Gastrocnemius medialis (tissue), 4 donors: ENCODE results near the gene LHPP. TPM values are rescaled to one million over a fixed set of nuclear protein-coding genes. Genes with fewer than 3 reads are reported as not detected.
"Not testable (repeated sequence)": the region's sequence is repeated elsewhere in the genome, so short reads cannot be mapped to it uniquely, and the experiment has no call there.

ENCODE experiments used
- ATAC-seq, 2 donors: fragments of 150-250 bp; one replicate each; pipeline ENCODE4 v1.9.1; 2016
- DNase-seq, 2 donors: peaks; one replicate each; pipeline ENCODE4 v3.0.0-alpha.2; 2019
- H3K27ac ChIP-seq, 4 donors: fragments of 200-600 bp; sonication (generic); 1 replicate in 1 of 4; 2 replicates in 3 of 4; pipeline ENCODE4 v1.5.1; 2016 to 2018; ENCODE audit warnings: mild to moderate bottlenecking in 2 of 4, moderate library complexity in 1 of 4
- H3K27me3 ChIP-seq, 3 donors: fragments of 200-600 bp; sonication (generic) in 2 of 3; 1 replicate in 1 of 3; 2 replicates in 2 of 3; pipeline versions ENCODE4 v1.5.1 to v1.6.0; 2016 to 2019; ENCODE audit warnings: mild to moderate bottlenecking in 1 of 3, moderate library complexity in 1 of 3
- H3K36me3 ChIP-seq, 2 donors: fragments of 200-600 bp; sonication (generic) in 1 of 2; one replicate each; pipeline ENCODE4 v1.5.1; 2017 to 2018
- H3K4me1 ChIP-seq, 2 donors: fragments of 200-600 bp; sonication (generic) in 1 of 2; one replicate each; pipeline ENCODE4 v1.5.1; 2016 to 2017; ENCODE audit warnings: mild to moderate bottlenecking in 2 of 2
- H3K4me3 ChIP-seq, 4 donors: fragments of 200-600 bp; sonication (generic) in 3 of 4; 1 replicate in 1 of 4; 2 replicates in 3 of 4; pipeline ENCODE4 v1.5.1; 2016 to 2019; ENCODE audit warnings: mild to moderate bottlenecking in 2 of 4
- H3K9me3 ChIP-seq, 3 donors: fragments of 200-600 bp; sonication (generic) in 2 of 3; 1 replicate in 1 of 3; 2 replicates in 2 of 3; pipeline ENCODE4 v1.5.1; 2016 to 2019
- POLR2A ChIP-seq, 2 donors: fragments of 450-650 bp; IDR thresholded peaks; one replicate each; pipeline ENCODE4 v1.6.1; 2017; ENCODE audit warnings: antibody characterized with exemption in 2 of 2, mild to moderate bottlenecking in 2 of 2, moderate library complexity in 2 of 2
- in situ Hi-C, 4 donors: fragments of 200-750 bp; cut with MboI; loops; one replicate each; pipeline versions ENCODE4 v1.15.0 to v1.8.0; 2017; ENCODE audit warnings: low sequenced_read_pairs in 4 of 4
- intact Hi-C: fragments of 100-400 bp; cut with DNase I; formaldehyde crosslinking; loops from one replicate; pipeline ENCODE4 v1.15.1; 2023; ENCODE audit warnings: low total_unique reads
- total RNA-seq, 4 donors: library from RNA; depleted of rRNA; stranded (reverse); fragments of >200 nt; gene quantifications; one replicate each; pipeline versions ENCODE4 v1.1.0 to v1.2.3, GENCODE V29; 2016
- TF ChIP-seq, protein P1 (sequence below), 5 experiments: fragments of 450-650 bp in 3 of 5; fragments of 200-600 bp in 2 of 5; sonication (generic) in 2 of 5; IDR thresholded peaks in 4 of 5; conservative IDR thresholded peaks in 1 of 5; 1 replicate in 4 of 5; 2 replicates in 1 of 5; pipeline ENCODE4 v1.5.1; 2016 to 2019; ENCODE audit warnings: antibody characterized with exemption in 5 of 5, mild to moderate bottlenecking in 3 of 5, moderate library complexity in 3 of 5

The LHPP gene
- total RNA-seq, 4 donors from 2014 or later = 4.9 to 16.0 (median 12.2) TPM

DNA sequence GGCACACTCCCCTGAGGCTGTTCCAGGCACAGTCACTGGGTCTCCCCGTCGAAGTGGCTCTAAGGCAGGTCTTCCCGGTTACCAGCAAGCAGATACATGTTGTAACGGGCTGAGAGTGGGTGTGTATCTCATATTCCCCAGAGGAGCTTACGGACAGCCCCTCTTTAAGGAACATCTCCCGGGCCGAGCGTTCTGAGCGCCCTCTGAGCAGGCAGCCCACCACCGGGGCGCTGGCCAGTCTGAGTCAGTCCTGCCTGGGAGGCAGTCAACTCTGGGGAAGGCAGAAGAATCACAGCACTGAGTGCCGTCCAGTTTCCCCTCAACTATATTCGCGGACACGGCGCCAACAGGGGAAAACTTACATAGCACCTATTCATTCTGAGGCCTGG is 117.4 kb downstream of the LHPP start:
- peak; percentile 14 to 21 for ATAC-seq
- no peaks in the 10 kb centered on the region for H3K9me3 ChIP-seq
- H3K36me3 ChIP-seq = no peaks in the 10 kb centered on the region
- no peaks in the 10 kb centered on the region for H3K27me3 ChIP-seq
- H3K4me3 ChIP-seq = no peak overlapping the region
- intact Hi-C loops = no loop called here
- no peak overlapping the region for H3K27ac ChIP-seq
- TF ChIP-seq, protein P1, sequence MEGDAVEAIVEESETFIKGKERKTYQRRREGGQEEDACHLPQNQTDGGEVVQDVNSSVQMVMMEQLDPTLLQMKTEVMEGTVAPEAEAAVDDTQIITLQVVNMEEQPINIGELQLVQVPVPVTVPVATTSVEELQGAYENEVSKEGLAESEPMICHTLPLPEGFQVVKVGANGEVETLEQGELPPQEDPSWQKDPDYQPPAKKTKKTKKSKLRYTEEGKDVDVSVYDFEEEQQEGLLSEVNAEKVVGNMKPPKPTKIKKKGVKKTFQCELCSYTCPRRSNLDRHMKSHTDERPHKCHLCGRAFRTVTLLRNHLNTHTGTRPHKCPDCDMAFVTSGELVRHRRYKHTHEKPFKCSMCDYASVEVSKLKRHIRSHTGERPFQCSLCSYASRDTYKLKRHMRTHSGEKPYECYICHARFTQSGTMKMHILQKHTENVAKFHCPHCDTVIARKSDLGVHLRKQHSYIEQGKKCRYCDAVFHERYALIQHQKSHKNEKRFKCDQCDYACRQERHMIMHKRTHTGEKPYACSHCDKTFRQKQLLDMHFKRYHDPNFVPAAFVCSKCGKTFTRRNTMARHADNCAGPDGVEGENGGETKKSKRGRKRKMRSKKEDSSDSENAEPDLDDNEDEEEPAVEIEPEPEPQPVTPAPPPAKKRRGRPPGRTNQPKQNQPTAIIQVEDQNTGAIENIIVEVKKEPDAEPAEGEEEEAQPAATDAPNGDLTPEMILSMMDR (IDR thresholded peaks at IDR 0.05 in 4 of 5, conservative IDR thresholded peaks at IDR 0.05 in 1 of 5) = no peak
- no peak for TF ChIP-seq POLR2A (IDR thresholded peaks at IDR 0.05)
- in situ Hi-C loops = no loop called here
- H3K4me1 ChIP-seq = no peaks in the 10 kb centered on the region
- DNase-seq = no peak

DNA sequence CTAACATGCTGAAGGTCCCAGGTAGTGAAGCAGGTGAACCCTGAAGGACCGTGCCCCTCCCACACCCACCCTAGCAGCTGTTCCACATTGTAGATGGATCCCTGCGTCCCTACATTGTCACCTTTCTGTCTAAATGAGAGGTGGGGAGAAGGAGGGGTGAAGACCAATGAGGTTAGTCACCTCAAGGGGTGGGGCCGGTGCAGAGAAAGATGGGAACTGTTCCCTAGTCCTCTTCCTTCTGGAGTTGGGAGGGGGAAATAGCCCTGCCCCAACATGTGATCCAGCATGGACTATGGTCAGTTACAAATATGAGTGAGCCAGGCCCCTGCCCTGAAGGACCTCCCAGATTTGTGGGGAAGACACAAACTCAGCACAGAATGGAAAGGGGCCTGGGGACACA is 124.5 kb downstream of the LHPP start:
- intact Hi-C loops (no loop called here), in situ Hi-C loops (no loop called here)
- TF ChIP-seq, protein P1 (IDR thresholded peaks at IDR 0.05 in 4 of 5, conservative IDR thresholded peaks at IDR 0.05 in 1 of 5) = no peak
- no peak for TF ChIP-seq POLR2A (IDR thresholded peaks at IDR 0.05)
- Histone ChIP-seq H3K27me3 (no peaks in the 10 kb centered on the region), H3K9me3 (no peaks in the 10 kb centered on the region), H3K27ac (no peak overlapping the region), H3K36me3 (no peaks in the 10 kb centered on the region), H3K4me1 (peaks cover 14 to 20% of the 10 kb centered on the region in 2 donors), H3K4me3 (no peak overlapping the region)
- DNase-seq (no peak), ATAC-seq (no peak)

DNA sequence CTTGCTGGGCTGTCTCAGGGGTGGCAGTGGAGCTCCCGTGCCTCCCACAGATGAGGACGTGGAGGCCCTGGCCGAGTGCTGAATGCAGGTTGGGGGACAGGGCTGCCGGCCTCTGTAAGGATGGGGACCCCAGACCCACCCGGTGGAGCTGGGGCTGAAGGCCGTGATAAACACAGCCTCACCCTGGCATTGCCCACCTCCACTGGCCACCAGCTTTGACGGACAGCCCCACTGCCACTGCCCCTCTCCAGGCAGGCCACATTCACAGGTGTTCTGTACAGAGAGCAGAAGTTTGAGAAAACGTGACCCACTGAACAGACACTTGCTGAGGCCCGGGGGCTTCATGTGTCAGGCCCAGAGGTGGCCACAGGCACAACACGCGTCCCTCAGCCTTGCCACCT is 126.2 kb downstream of the LHPP start:
- H3K36me3 ChIP-seq = no peaks in the 10 kb centered on the region
- no peak overlapping the region for H3K27ac ChIP-seq
- ATAC-seq = no peak
- no peak for TF ChIP-seq POLR2A (IDR thresholded peaks at IDR 0.05)
- TF ChIP-seq, protein P1 (IDR thresholded peaks at IDR 0.05 in 4 of 5, conservative IDR thresholded peaks at IDR 0.05 in 1 of 5) = no peak
- H3K9me3 ChIP-seq = no peaks in the 10 kb centered on the region
- H3K4me1 ChIP-seq = peaks cover 14 to 20% of the 10 kb centered on the region in 2 donors
- H3K27me3 ChIP-seq = no peaks in the 10 kb centered on the region
- intact Hi-C loops (no loop called here), in situ Hi-C loops (no loop called here)
- H3K4me3 ChIP-seq = no peak overlapping the region
- no peak for DNase-seq

DNA sequence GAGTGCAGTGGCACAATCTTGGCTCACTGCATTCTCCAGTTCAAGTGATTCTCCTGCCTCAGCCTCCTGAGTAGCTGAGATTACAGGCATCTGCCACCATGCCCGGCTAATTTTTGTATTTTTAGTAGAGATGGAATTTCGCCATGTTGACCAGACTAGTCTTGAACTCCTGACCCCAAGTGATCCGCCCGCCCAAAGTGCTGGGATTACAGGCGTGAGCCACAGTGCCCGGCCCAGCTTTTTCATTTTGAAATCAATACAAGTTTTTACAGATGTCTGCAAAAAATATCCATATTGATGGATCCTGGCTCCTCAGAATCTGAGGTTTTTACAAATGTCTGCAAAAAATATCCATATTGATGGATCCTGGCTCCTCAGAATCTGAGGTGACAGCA is 126.7 kb downstream of the LHPP start:
- DNase-seq, ATAC-seq, H3K9me3 ChIP-seq, in situ Hi-C loops, intact Hi-C loops, H3K4me3 ChIP-seq, H3K36me3 ChIP-seq, H3K27me3 ChIP-seq: not testable (repeated sequence)
- Histone ChIP-seq H3K27ac (peak overlapping the region; percentile 34 to 68 (median 44)), H3K4me1 (peaks cover 14 to 20% of the 10 kb centered on the region in 2 donors)

DNA sequence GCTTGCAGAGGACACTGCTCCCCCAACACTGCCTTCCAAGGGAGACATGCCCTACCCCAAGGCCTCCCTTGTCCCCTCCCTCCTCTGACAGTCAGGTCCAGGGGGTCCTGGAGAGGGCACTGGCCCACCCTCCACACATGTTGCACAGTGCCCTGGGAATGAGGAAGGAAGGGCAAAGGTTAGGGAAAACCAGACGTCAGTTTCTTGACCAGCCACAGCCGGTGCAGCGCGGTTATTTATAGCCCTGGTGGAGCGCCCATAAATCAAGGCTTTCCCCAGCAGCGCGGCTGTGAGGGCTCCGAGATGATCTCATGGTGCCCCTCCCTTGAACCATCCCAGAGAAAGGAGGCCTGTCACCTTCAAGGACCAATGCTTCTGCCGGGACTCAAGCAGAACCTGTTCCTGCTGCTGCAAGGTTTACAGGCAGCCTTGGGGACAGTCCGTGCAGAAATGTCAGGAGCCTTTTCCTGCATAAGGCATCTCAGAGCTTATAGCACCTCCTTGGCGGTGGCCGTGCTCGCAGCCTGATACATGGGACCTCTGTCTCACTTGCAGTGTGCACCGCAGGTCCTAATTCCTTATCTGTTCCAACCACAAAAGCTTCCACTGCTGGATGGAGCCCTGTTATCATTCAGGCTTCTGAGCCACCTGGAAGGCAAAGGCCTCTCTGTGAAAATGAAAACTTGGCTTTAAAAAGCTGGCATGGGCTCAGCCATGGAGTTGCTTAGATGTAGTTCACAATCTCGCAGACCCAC is 127.3 kb downstream of the LHPP start:
- intact Hi-C loops = no loop called here
- Histone ChIP-seq H3K27me3 (no peaks in the 10 kb centered on the region), H3K36me3 (no peaks in the 10 kb centered on the region), H3K4me1 (peaks cover 14 to 20% of the 10 kb centered on the region in 2 donors), H3K9me3 (no peaks in the 10 kb centered on the region), H3K27ac (peak overlapping the region; percentile 34 to 68 (median 44)), H3K4me3 (no peak overlapping the region)
- in situ Hi-C loops = no loop called here
- peak; percentile 91 to 95 for ATAC-seq
- DNase-seq = peak; percentile 70 to 82
- no peak for TF ChIP-seq POLR2A (IDR thresholded peaks at IDR 0.05)
- TF ChIP-seq, protein P1 (IDR thresholded peaks at IDR 0.05 in 4 of 5, conservative IDR thresholded peaks at IDR 0.05 in 1 of 5) = no peak
